ENCODE measurements around the gene ZNF784. TPM values are rescaled to one million over a fixed set of nuclear protein-coding genes. Genes with fewer than 3 reads are reported as not detected.

ZNF784 gene
- total and polyA plus RNA-seq, 10 of the 15 experiments (the other 5 are each of a cell fraction or from before 2014, with no cell fraction given): 0.10 to 5.2 (median 1.8) TPM

DNA sequence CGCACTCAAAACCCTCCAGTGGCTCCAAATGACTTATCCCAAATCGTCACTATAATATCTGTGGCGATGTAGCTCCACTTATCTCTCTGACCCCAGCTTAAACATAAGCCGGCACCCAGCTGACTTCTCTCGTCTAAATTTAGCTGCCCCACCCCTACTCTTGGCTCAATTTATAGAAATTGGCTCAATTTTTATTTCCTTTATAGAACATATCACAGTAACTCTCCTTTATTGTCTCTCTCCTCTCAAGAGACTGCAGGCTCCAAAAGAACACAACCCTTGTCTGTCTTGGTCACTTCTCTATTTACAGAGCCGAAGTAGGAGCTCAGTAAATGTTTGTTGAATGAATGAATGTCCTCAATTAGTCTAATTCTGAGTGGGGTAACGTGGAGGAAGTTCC lies 805 bp downstream of the ZNF784 start:
- Histone ChIP-seq H3K4me2 (ENCODE audit: control insufficient read depth, insufficient read depth) (peak overlapping the region; percentile 60), H2AFZ (ENCODE audit: control insufficient read depth, low read depth, low read length) (no peak overlapping the region), H3K9me3 (replicated peaks; ENCODE audit: control insufficient read depth, insufficient read depth, low read length) (no peaks in the 10 kb centered on the region; the same call in 2 of the 3 replicates), H3K27ac (ENCODE audit: control insufficient read depth, insufficient read depth) (no peak overlapping the region), H3K27me3 (replicated peaks in 1 of 2; ENCODE audit: control insufficient read depth in 2 of 2, insufficient read depth in 2 of 2, low read length in 1 of 2) (no peaks in the 10 kb centered on the region), H3K36me3 (ENCODE audit: control insufficient read depth in 2 of 2, insufficient read depth in 2 of 2, low read length in 1 of 2) (no peaks in the 10 kb centered on the region), H3K4me1 (ENCODE audit: control insufficient read depth, insufficient read depth, low read length) (peaks cover 9% of the 10 kb centered on the region; the same call in 1 of the 2 replicates), H4K20me1 (ENCODE audit: control insufficient read depth, insufficient read depth) (no peaks in the 10 kb centered on the region), H3K4me3 (peak overlapping the region; percentile 33; the same call in 1 of the 2 replicates), H3K79me2 (ENCODE audit: control insufficient read depth, insufficient read depth, low read length) (no peaks in the 10 kb centered on the region), H3K9ac (ENCODE audit: control insufficient read depth, insufficient read depth, low read length) (no peak overlapping the region)
- SMC1A ChIA-PET (ENCODE audit: uncharacterized antibody, unreplicated experiment): interaction anchor here (1.2 kb wide), 1 partner anchor 37 kb away, joined by 3 read pairs; no protein-coding TSS in a partner anchor
- no peak for DNase-seq (ENCODE audit: low read depth, low spot score)
- TSS peak; percentile 77 for BruUV-seq (replicated peaks)
- ATAC-seq: no peak
- POLR2A ChIA-PET: interaction anchor here (0.6 to 2.8 kb wide), 7 partner anchors 10 to 1597 kb away, joined by 3 to 21 read pairs (median 7); partner anchors contain the start of genes CCDC106, FIZ1, U2AF2 and ZNF865
- RAD21 ChIA-PET (ENCODE audit: unreplicated experiment): interaction anchor here (2.9 kb wide), 1 partner anchor 18 kb away, joined by 29 read pairs; the partner anchor contains the start of gene ZNF865
- no peak for FAIRE-seq
- WGBS (ENCODE audit: insufficient coverage, insufficient replicate concordance, low lambda C conversion rate, missing lambda C conversion rate): 55% methylated on average over 7 of the region's 7 CpGs
- no peak for TF ChIP-seq JUND (IDR thresholded peaks at IDR 0.05; ENCODE audit: low read depth, low read length)
- 0 out of 2 replicates have a peak, but pooled peaks have one; percentile 0 for TF ChIP-seq CBFB (IDR thresholded peaks at IDR 0.05; ENCODE audit: low read depth)
- intact Hi-C loops (cut with micrococcal nuclease; ENCODE audit: unreplicated experiment) (no loop called here), in situ Hi-C loops (cut with MboI) (no loop called here)
- CTCF ChIA-PET: interaction anchor here (2.2 to 7.9 kb wide), 3 partner anchors 10 to 109 kb away, joined by 7 to 76 read pairs (median 16); partner anchors contain the start of gene ZNF865

DNA sequence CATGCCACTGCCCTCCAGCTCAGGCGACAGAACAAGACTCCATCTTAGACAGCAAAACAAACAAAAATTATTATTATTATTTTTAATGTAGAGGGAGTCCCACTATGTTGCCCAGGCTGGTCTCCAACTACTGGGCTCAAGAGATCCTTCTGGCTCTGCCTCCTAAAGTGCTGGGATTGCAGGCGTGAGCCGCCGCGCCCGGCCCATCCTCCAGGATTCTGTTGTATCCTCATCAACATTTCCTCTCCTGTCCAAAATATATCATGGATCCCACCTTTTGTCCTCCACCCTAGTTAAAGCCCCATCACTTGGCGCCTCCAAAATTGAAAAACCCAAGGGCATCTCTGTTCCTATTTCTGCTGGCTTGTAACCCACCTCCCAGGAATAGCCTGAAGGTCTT lies 1.2 kb downstream of the ZNF784 start:
- intact Hi-C loops (cut with micrococcal nuclease; ENCODE audit: unreplicated experiment): no loop called here
- ChIA-PET SMC1A (ENCODE audit: uncharacterized antibody, unreplicated experiment) (no interaction called here), RAD21 (ENCODE audit: unreplicated experiment) (interaction anchor here (1.0 to 2.9 kb wide), 2 partner anchors 17 to 18 kb away, joined by 3 to 29 read pairs; partner anchors contain the start of gene ZNF865), CTCF (interaction anchor here (2.2 to 7.9 kb wide), 2 partner anchors 10 to 17 kb away, joined by 16 to 76 read pairs; partner anchors contain the start of gene ZNF865), POLR2A (interaction anchor here (0.6 to 2.8 kb wide), 5 partner anchors 10 to 1597 kb away, joined by 3 to 21 read pairs (median 7); partner anchors contain the start of genes U2AF2 and ZNF865)
- ATAC-seq: no peak
- no TSS peak for BruUV-seq (replicated peaks)
- FAIRE-seq: no peak
- Histone ChIP-seq H2AFZ (ENCODE audit: control insufficient read depth, low read depth, low read length) (no peak overlapping the region), H3K79me2 (ENCODE audit: control insufficient read depth, insufficient read depth, low read length) (no peaks in the 10 kb centered on the region), H3K4me3 (no peak overlapping the region), H3K4me1 (ENCODE audit: control insufficient read depth, insufficient read depth, low read length) (peaks cover 9% of the 10 kb centered on the region; the same call in 1 of the 2 replicates), H3K4me2 (ENCODE audit: control insufficient read depth, insufficient read depth) (no peak overlapping the region), H3K36me3 (ENCODE audit: control insufficient read depth in 2 of 2, insufficient read depth in 2 of 2, low read length in 1 of 2) (no peaks in the 10 kb centered on the region), H3K27ac (ENCODE audit: control insufficient read depth, insufficient read depth) (no peak overlapping the region), H4K20me1 (ENCODE audit: control insufficient read depth, insufficient read depth) (no peaks in the 10 kb centered on the region), H3K27me3 (replicated peaks in 1 of 2; ENCODE audit: control insufficient read depth in 2 of 2, insufficient read depth in 2 of 2, low read length in 1 of 2) (no peaks in the 10 kb centered on the region), H3K9ac (ENCODE audit: control insufficient read depth, insufficient read depth, low read length) (no peak overlapping the region), H3K9me3 (replicated peaks; ENCODE audit: control insufficient read depth, insufficient read depth, low read length) (no peaks in the 10 kb centered on the region; the same call in 2 of the 3 replicates)
- DNase-seq (ENCODE audit: low read depth, low spot score): no peak
- in situ Hi-C loops (cut with MboI): no loop called here
- 97% methylated on average over 7 of the region's 7 CpGs for WGBS (ENCODE audit: insufficient coverage, insufficient replicate concordance, low lambda C conversion rate, missing lambda C conversion rate)
- TF ChIP-seq, protein P1, sequence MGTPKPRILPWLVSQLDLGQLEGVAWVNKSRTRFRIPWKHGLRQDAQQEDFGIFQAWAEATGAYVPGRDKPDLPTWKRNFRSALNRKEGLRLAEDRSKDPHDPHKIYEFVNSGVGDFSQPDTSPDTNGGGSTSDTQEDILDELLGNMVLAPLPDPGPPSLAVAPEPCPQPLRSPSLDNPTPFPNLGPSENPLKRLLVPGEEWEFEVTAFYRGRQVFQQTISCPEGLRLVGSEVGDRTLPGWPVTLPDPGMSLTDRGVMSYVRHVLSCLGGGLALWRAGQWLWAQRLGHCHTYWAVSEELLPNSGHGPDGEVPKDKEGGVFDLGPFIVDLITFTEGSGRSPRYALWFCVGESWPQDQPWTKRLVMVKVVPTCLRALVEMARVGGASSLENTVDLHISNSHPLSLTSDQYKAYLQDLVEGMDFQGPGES (IDR thresholded peaks at IDR 0.05): no peak
- TF ChIP-seq, protein P2, sequence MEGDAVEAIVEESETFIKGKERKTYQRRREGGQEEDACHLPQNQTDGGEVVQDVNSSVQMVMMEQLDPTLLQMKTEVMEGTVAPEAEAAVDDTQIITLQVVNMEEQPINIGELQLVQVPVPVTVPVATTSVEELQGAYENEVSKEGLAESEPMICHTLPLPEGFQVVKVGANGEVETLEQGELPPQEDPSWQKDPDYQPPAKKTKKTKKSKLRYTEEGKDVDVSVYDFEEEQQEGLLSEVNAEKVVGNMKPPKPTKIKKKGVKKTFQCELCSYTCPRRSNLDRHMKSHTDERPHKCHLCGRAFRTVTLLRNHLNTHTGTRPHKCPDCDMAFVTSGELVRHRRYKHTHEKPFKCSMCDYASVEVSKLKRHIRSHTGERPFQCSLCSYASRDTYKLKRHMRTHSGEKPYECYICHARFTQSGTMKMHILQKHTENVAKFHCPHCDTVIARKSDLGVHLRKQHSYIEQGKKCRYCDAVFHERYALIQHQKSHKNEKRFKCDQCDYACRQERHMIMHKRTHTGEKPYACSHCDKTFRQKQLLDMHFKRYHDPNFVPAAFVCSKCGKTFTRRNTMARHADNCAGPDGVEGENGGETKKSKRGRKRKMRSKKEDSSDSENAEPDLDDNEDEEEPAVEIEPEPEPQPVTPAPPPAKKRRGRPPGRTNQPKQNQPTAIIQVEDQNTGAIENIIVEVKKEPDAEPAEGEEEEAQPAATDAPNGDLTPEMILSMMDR (IDR thresholded peaks at IDR 0.05 in 2 of 3, conservative IDR thresholded peaks at IDR 0.05 in 1 of 3; ENCODE audit: control insufficient read depth in 2 of 3, extremely low read depth in 1 of 3, insufficient read depth in 1 of 3, low read depth in 3 of 3, low read length in 3 of 3): no peak
- TF ChIP-seq, protein P3, sequence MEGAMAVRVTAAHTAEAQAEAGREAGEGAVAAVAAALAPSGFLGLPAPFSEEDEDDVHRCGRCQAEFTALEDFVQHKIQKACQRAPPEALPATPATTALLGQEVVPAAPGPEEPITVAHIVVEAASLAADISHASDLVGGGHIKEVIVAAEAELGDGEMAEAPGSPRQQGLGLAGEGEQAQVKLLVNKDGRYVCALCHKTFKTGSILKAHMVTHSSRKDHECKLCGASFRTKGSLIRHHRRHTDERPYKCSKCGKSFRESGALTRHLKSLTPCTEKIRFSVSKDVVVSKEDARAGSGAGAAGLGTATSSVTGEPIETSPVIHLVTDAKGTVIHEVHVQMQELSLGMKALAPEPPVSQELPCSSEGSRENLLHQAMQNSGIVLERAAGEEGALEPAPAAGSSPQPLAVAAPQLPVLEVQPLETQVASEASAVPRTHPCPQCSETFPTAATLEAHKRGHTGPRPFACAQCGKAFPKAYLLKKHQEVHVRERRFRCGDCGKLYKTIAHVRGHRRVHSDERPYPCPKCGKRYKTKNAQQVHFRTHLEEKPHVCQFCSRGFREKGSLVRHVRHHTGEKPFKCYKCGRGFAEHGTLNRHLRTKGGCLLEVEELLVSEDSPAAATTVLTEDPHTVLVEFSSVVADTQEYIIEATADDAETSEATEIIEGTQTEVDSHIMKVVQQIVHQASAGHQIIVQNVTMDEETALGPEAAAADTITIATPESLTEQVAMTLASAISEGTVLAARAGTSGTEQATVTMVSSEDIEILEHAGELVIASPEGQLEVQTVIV (IDR thresholded peaks at IDR 0.05; ENCODE audit: borderline replicate concordance, partially characterized antibody): no peak
- TF ChIP-seq POU2F2 (IDR thresholded peaks at IDR 0.05; ENCODE audit: borderline replicate concordance, low read depth, low read length): no peak
